ENCODE results near the gene PIAS2. TPM values are rescaled to one million over a fixed set of nuclear protein-coding genes. Genes with fewer than 3 reads are reported as not detected.
"Not testable (repeated sequence)": the region's sequence is repeated elsewhere in the genome, so short reads cannot be mapped to it uniquely, and the experiment has no call there.

PIAS2 gene
- total RNA-seq, 2 experiments from 2014 or later: 20.3 to 21.3 TPM

GRCh38 chr18:46843372-46843771 is 73.9 kb downstream of the PIAS2 start:
- ChIA-PET CTCF (no interaction called here), POLR2A (no interaction called here)
- DNase-seq: no peak
- Mint-ChIP-seq H3K36me3 (ENCODE audit: low read depth) (peaks cover 13% of the 10 kb centered on the region), H3K4me1 (no peaks in the 10 kb centered on the region), H3K27me3 (no peaks in the 10 kb centered on the region), H3K27ac (no peak overlapping the region), H3K9me3 (no peaks in the 10 kb centered on the region), H3K4me3 (no peak overlapping the region)

DNA sequence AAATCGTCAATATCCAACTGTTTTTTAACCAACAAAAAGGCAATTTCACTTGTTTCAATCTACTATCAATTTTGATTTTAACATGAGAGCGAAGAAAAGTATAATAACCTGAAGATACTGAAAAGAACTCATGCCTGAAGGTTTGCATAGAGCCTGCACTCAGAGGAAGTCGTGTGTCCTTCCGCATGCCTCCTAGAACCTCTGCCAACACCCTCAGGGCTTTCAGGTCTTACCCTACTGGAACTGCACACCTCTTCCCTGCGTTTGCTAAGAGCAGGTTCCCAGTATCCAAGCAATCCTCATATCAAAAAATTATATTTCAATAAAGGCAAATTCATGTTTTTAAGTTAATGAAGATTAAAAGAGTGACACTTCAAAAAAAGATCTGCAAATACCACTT is 74.7 kb downstream of the PIAS2 start:
- CTCF ChIA-PET: interaction anchor here (0.7 kb wide), 1 partner anchor 236 kb away, joined by 4 read pairs; no protein-coding TSS in a partner anchor
- no peak for DNase-seq
- H3K4me1 Mint-ChIP-seq: no peaks in the 10 kb centered on the region

GRCh38 chr18:46833899-46834298 is 83.4 kb downstream of the PIAS2 start:
- no peak for DNase-seq
- H3K36me3 Mint-ChIP-seq (ENCODE audit: low read depth): peaks cover 8% of the 10 kb centered on the region
- H3K27ac Mint-ChIP-seq: no peak overlapping the region
- no peaks in the 10 kb centered on the region for H3K9me3 Mint-ChIP-seq
- H3K4me3 Mint-ChIP-seq: no peak overlapping the region
- H3K27me3 Mint-ChIP-seq: no peaks in the 10 kb centered on the region
- CTCF ChIA-PET: no interaction called here
- H3K4me1 Mint-ChIP-seq: no peaks in the 10 kb centered on the region
- POLR2A ChIA-PET: no interaction called here

More for the DNA sequence above, 74.7 kb downstream of the PIAS2 start:
- H3K9me3 Mint-ChIP-seq: no peaks in the 10 kb centered on the region
- H3K36me3 Mint-ChIP-seq (ENCODE audit: low read depth): peaks cover 13% of the 10 kb centered on the region
- no peaks in the 10 kb centered on the region for H3K27me3 Mint-ChIP-seq
- no peak overlapping the region for H3K4me3 Mint-ChIP-seq
- H3K27ac Mint-ChIP-seq: no peak overlapping the region
- POLR2A ChIA-PET: no interaction called here

DNA sequence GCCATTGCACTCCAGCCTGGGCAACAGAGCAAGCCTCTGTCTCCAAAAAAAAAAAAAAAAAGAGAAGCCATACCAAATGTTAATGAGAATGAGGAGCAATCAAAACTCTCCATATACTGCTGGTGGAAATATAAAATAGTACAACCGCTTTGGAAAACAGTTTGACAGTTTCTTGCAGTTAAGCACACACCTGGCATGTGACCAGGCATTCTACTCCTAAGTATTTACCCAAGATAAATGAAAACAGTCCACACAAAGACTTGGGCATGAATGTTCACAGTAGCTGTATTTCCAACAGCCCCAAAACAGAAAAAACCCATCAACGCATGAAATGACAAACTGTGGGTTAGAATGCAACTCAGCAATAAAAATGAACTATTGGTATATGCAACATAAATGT is 84.5 kb downstream of the PIAS2 start:
- no peak for DNase-seq
- Mint-ChIP-seq H3K36me3 (ENCODE audit: low read depth) (peaks cover 9% of the 10 kb centered on the region), H3K4me1 (no peaks in the 10 kb centered on the region), H3K27ac (no peak overlapping the region), H3K4me3 (no peak overlapping the region), H3K27me3 (no peaks in the 10 kb centered on the region), H3K9me3 (no peaks in the 10 kb centered on the region)
- CTCF ChIA-PET: no interaction called here
- POLR2A ChIA-PET: no interaction called here

DNA sequence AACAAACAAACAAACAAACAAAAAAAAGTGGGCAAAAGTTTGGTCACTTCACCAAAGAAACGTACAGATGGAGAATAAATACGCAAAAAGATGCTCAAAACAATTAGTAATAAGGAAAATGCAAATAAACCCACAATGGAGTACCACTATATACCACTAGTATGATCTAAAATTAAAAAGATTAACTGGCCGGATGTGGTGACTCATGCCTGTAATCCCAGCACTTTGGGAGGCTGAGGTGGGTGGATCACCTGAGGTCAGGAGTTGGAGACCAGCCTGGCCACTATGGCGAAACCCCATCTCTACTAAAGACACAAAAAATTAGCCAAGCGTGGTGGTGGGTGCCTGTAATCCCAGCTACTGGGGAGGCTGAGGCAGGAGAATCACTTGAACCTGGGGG is 84.9 kb downstream of the PIAS2 start:
- H3K27ac Mint-ChIP-seq, H3K27me3 Mint-ChIP-seq, H3K4me1 Mint-ChIP-seq, H3K9me3 Mint-ChIP-seq, CTCF ChIA-PET, POLR2A ChIA-PET, DNase-seq, H3K4me3 Mint-ChIP-seq: not testable (repeated sequence)
- peaks cover 12% of the 10 kb centered on the region for H3K36me3 Mint-ChIP-seq (ENCODE audit: low read depth)

- Mint-ChIP-seq H3K36me3 (ENCODE audit: low read depth) (peaks cover 13% of the 10 kb centered on the region), H3K4me3 (no peak overlapping the region), H3K9me3 (no peaks in the 10 kb centered on the region), H3K4me1 (no peaks in the 10 kb centered on the region), H3K27me3 (no peaks in the 10 kb centered on the region), H3K27ac (no peak overlapping the region)
- no peak for DNase-seq
- ChIA-PET POLR2A (no interaction called here), CTCF (no interaction called here)
These were observed 85.9 kb downstream of the PIAS2 start for GRCh38 chr18:46831434-46831833.

- ChIA-PET CTCF (no interaction called here), POLR2A (no interaction called here)
- Mint-ChIP-seq H3K27ac (no peak overlapping the region), H3K27me3 (no peaks in the 10 kb centered on the region), H3K4me3 (no peak overlapping the region), H3K4me1 (no peaks in the 10 kb centered on the region), H3K9me3 (no peaks in the 10 kb centered on the region), H3K36me3 (ENCODE audit: low read depth) (peaks cover 14% of the 10 kb centered on the region)
- DNase-seq: no peak
These were observed 86.7 kb downstream of the PIAS2 start for GRCh38 chr18:46830633-46831032.

GRCh38 chr18:46829947-46830346 is 87.4 kb downstream of the PIAS2 start:
- H3K4me1 Mint-ChIP-seq: no peaks in the 10 kb centered on the region
- H3K27me3 Mint-ChIP-seq: no peaks in the 10 kb centered on the region
- H3K4me3 Mint-ChIP-seq: no peak overlapping the region
- DNase-seq: no peak
- POLR2A ChIA-PET: no interaction called here
- H3K36me3 Mint-ChIP-seq (ENCODE audit: low read depth): peaks cover 14% of the 10 kb centered on the region
- H3K9me3 Mint-ChIP-seq: no peaks in the 10 kb centered on the region
- H3K27ac Mint-ChIP-seq: no peak overlapping the region
- CTCF ChIA-PET: no interaction called here

- DNase-seq: no peak
- peaks cover 14% of the 10 kb centered on the region for H3K36me3 Mint-ChIP-seq (ENCODE audit: low read depth)
- no peak overlapping the region for H3K4me3 Mint-ChIP-seq
- H3K27me3 Mint-ChIP-seq: no peaks in the 10 kb centered on the region
- no peaks in the 10 kb centered on the region for H3K9me3 Mint-ChIP-seq
- H3K27ac Mint-ChIP-seq: no peak overlapping the region
- H3K4me1 Mint-ChIP-seq: no peaks in the 10 kb centered on the region
- CTCF ChIA-PET: no interaction called here
- POLR2A ChIA-PET: no interaction called here
These were observed 87.8 kb downstream of the PIAS2 start for GRCh38 chr18:46829531-46829930.

- Mint-ChIP-seq H3K27ac (no peak overlapping the region), H3K4me1 (peaks cover 9% of the 10 kb centered on the region), H3K36me3 (ENCODE audit: low read depth) (peaks cover 18% of the 10 kb centered on the region), H3K4me3 (no peak overlapping the region), H3K9me3 (no peaks in the 10 kb centered on the region), H3K27me3 (no peaks in the 10 kb centered on the region)
- POLR2A ChIA-PET: no interaction called here
- CTCF ChIA-PET: no interaction called here
- no peak for DNase-seq
These were observed 95.2 kb downstream of the PIAS2 start for GRCh38 chr18:46821856-46822711.

DNA sequence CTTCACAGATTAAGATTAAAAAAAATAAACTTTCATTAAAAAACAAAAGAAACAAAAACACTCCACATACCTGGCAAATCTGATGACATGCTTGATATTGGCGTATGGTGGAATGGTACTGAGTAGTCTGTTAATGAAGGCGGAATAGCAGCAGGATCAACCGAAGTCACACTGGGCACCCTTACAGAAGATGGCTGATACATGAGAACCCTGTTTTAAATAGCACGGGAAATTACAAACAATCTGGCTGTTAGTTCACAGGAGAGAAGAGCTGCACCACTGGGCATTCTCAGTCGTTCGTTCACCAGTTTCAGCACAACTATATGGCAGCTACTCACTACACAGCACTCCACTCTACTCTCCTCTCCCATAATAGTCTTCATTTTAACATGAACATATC is 96.4 kb downstream of the PIAS2 start:
- H3K36me3 Mint-ChIP-seq (ENCODE audit: low read depth): peaks cover 13% of the 10 kb centered on the region
- no peaks in the 10 kb centered on the region for H3K9me3 Mint-ChIP-seq
- POLR2A ChIA-PET: no interaction called here

GRCh38 chr18:46815661-46816060 is 101.6 kb downstream of the PIAS2 start:
- H3K4me3 Mint-ChIP-seq: no peak overlapping the region
- ChIA-PET CTCF (no interaction called here), POLR2A (interaction anchor here (0.7 kb wide), 1 partner anchor 24 kb away, joined by 3 read pairs; no protein-coding TSS in a partner anchor)
- no peaks in the 10 kb centered on the region for H3K36me3 Mint-ChIP-seq (ENCODE audit: low read depth)
- DNase-seq: no peak
- no peak overlapping the region for H3K27ac Mint-ChIP-seq
- no peaks in the 10 kb centered on the region for H3K27me3 Mint-ChIP-seq
- H3K9me3 Mint-ChIP-seq: no peaks in the 10 kb centered on the region
- H3K4me1 Mint-ChIP-seq: no peaks in the 10 kb centered on the region

More for the DNA sequence above, 96.4 kb downstream of the PIAS2 start:
- no peak overlapping the region for H3K4me3 Mint-ChIP-seq
- no peaks in the 10 kb centered on the region for H3K27me3 Mint-ChIP-seq
- DNase-seq: no peak
- peaks cover 9% of the 10 kb centered on the region for H3K4me1 Mint-ChIP-seq
- CTCF ChIA-PET: no interaction called here
- H3K27ac Mint-ChIP-seq: no peak overlapping the region

DNA sequence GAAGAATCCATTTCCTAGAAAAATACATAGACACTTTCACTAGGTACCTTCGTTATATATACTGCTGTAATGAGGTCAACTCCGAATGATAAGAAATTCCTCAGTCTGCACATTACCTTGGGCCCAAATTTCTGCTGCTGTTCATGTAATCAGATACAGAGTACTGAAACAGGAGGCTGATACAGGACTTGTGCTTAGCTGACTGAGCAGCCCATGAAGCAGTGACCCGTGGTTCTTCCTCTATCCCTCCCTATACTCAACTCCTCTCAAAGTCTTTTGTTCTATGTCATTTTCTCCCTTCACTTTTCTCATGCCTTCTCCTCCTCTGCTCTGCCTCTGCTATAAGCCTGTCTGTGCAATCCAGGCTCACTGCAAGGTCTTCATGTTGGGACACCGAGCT is 102.9 kb downstream of the PIAS2 start:
- H3K27me3 Mint-ChIP-seq: no peaks in the 10 kb centered on the region
- no peak overlapping the region for H3K27ac Mint-ChIP-seq
- no peaks in the 10 kb centered on the region for H3K9me3 Mint-ChIP-seq

DNA sequence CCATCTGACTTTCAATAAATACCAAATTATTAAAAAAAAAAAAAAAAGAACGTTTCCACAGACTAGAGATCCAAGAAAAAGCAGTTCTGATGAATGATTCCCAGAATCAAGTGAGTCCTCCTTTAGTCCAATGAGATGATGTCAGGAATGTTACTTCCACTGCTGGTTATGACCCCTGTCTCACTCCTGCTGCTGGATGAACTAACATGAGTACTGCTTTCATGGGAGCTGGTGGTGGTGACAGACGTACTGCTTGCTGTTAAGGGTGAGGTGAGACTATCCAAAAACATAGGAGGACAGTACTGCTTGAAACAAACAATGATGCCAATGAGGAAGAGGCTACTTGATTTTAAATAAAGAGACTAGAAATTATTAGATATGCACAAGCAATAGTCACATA is 105.0 kb downstream of the PIAS2 start:
- POLR2A ChIA-PET: no interaction called here
- Mint-ChIP-seq H3K9me3 (no peaks in the 10 kb centered on the region), H3K4me1 (no peaks in the 10 kb centered on the region), H3K27ac (no peak overlapping the region), H3K27me3 (no peaks in the 10 kb centered on the region), H3K36me3 (ENCODE audit: low read depth) (no peaks in the 10 kb centered on the region), H3K4me3 (no peak overlapping the region)
- DNase-seq: no peak
- CTCF ChIA-PET: no interaction called here

More for the DNA sequence above, 102.9 kb downstream of the PIAS2 start:
- no peak overlapping the region for H3K4me3 Mint-ChIP-seq
- CTCF ChIA-PET: interaction anchor here (0.7 kb wide), 1 partner anchor 13 kb away, joined by 3 read pairs; no protein-coding TSS in a partner anchor
- H3K36me3 Mint-ChIP-seq (ENCODE audit: low read depth): no peaks in the 10 kb centered on the region
- no peaks in the 10 kb centered on the region for H3K4me1 Mint-ChIP-seq
- no peak for DNase-seq
- POLR2A ChIA-PET: no interaction called here
